MCF 10A (cell line): ENCODE data around the gene CDH3. TPM values are rescaled to one million over a fixed set of nuclear protein-coding genes. Genes with fewer than 3 reads are reported as not detected.
A peak's percentile ranks its signal among the peaks of the same experiment; 100 is the strongest.

Source experiments
- BruUV-seq: library from RNA; stranded (reverse); fragments of 400-500 nt; replicated peaks from 2 replicates; lab custom pipeline; 2021; lab: Mats Ljungman, UMichigan
- CTCF ChIA-PET: fragments of 300-600 bp; sonication (Branson Sonifier 250); formaldehyde crosslinking; extraction: SDS; loops from one replicate; lab custom pipeline; 2021; ENCODE audit warnings: antibody characterized with exemption, inconsistent platforms; lab: Yijun Ruan, JAX
- POLR2A ChIA-PET: fragments of 300-600, 350-650 bp; sonication (Branson Sonifier 250); formaldehyde crosslinking; extraction: SDS; loops from one replicate; lab custom pipeline; 2020; ENCODE audit warnings: antibody characterized with exemption, inconsistent platforms; lab: Yijun Ruan, JAX
- DNase-seq: peaks from one replicate; pipeline ENCODE4 v3.0.0-alpha.2; 2018; ENCODE audit not compliant: unreplicated experiment
- H3K27ac Mint-ChIP-seq: one replicate; pipeline ENCODE4 v1.8.0; 2022; ENCODE audit warnings: mild to moderate bottlenecking, low read depth, mixed read lengths; ENCODE audit not compliant: unreplicated experiment
- H3K27me3 Mint-ChIP-seq: one replicate; pipeline ENCODE4 v1.8.0; 2022; ENCODE audit warnings: mixed read lengths; ENCODE audit not compliant: insufficient read depth, unreplicated experiment
- H3K36me3 Mint-ChIP-seq: one replicate; pipeline ENCODE4 v1.8.0; 2022; ENCODE audit warnings: mild to moderate bottlenecking, moderate library complexity, mixed read lengths; ENCODE audit not compliant: insufficient read depth, unreplicated experiment
- H3K4me1 Mint-ChIP-seq: one replicate; pipeline ENCODE4 v1.8.0; 2022; ENCODE audit warnings: mixed read lengths; ENCODE audit not compliant: insufficient read depth, unreplicated experiment
- H3K4me3 Mint-ChIP-seq: one replicate; pipeline ENCODE4 v1.8.0; 2022; ENCODE audit warnings: mild to moderate bottlenecking, moderate library complexity, mixed read lengths; ENCODE audit not compliant: unreplicated experiment
- H3K9me3 Mint-ChIP-seq: one replicate; pipeline ENCODE4 v1.8.0; 2022; ENCODE audit warnings: mixed read lengths; ENCODE audit not compliant: unreplicated experiment
- intact Hi-C: fragments of 100-400 bp; cut with micrococcal nuclease; formaldehyde crosslinking; loops from 2 replicates; pipeline ENCODE4 v1.14.1; 2022
- total RNA-seq: library from RNA; stranded (reverse); gene quantifications from 2 replicates; pipeline ENCODE4 v1.2.3, GENCODE V29; 2022
- TF ChIP-seq, protein P1 (sequence below): fragments of 200-600 bp; IDR thresholded peaks from one replicate; pipeline ENCODE4 v1.8.0; 2022; ENCODE audit warnings: antibody characterized with exemption, mild to moderate bottlenecking; ENCODE audit not compliant: unreplicated experiment

Gene CDH3
- total RNA-seq, 1 experiment from 2014 or later: 107 TPM

- peaks cover 26% of the 10 kb centered on the region for H3K36me3 Mint-ChIP-seq
- no TSS peak for BruUV-seq
- H3K4me1 Mint-ChIP-seq: peaks cover 10% of the 10 kb centered on the region
- DNase-seq: no peak
- no peaks in the 10 kb centered on the region for H3K27me3 Mint-ChIP-seq
- intact Hi-C loops: no loop called here
- ChIA-PET POLR2A (interaction anchor here (1.0 to 1.6 kb wide), 3 partner anchors 13 to 131 kb away, joined by 3 to 5 read pairs (median 3); no protein-coding TSS in a partner anchor), CTCF (interaction anchor here (0.9 to 1.8 kb wide), 3 partner anchors 21 to 124 kb away, joined by 3 to 10 read pairs (median 3); no protein-coding TSS in a partner anchor)
- TF ChIP-seq, protein P1, sequence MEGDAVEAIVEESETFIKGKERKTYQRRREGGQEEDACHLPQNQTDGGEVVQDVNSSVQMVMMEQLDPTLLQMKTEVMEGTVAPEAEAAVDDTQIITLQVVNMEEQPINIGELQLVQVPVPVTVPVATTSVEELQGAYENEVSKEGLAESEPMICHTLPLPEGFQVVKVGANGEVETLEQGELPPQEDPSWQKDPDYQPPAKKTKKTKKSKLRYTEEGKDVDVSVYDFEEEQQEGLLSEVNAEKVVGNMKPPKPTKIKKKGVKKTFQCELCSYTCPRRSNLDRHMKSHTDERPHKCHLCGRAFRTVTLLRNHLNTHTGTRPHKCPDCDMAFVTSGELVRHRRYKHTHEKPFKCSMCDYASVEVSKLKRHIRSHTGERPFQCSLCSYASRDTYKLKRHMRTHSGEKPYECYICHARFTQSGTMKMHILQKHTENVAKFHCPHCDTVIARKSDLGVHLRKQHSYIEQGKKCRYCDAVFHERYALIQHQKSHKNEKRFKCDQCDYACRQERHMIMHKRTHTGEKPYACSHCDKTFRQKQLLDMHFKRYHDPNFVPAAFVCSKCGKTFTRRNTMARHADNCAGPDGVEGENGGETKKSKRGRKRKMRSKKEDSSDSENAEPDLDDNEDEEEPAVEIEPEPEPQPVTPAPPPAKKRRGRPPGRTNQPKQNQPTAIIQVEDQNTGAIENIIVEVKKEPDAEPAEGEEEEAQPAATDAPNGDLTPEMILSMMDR: no peak
- no peaks in the 10 kb centered on the region for H3K9me3 Mint-ChIP-seq
- no peak overlapping the region for H3K4me3 Mint-ChIP-seq
- no peak overlapping the region for H3K27ac Mint-ChIP-seq
These were observed 7.5 kb downstream of the CDH3 start for GRCh38 chr16:68652659-68653058.

DNA sequence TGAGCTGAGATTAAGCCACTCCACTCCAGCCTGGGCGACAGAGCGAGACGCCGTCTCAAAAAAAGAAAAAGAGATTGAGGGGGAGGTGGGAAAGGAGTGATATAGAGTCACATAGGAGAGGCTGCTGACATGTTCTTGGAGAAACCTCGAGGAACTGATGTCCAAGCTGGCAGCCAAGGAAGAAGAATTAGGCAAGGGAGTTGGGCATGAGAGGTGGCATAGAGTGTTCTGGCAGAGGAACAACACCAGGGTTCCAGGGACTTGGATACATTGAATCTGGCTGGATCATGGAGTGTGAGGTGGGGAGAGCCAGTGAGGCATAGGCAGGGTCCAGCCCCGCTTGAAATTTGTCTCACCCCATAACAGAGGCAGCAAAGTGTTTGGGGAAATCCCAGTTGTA lies 10.7 kb downstream of the CDH3 start:
- intact Hi-C loops: no loop called here
- no TSS peak for BruUV-seq
- Mint-ChIP-seq H3K27me3 (no peaks in the 10 kb centered on the region), H3K4me1 (peaks cover 18% of the 10 kb centered on the region), H3K9me3 (no peaks in the 10 kb centered on the region), H3K27ac (peak overlapping the region; percentile 59), H3K36me3 (peaks cover 19% of the 10 kb centered on the region), H3K4me3 (no peak overlapping the region)
- CTCF ChIA-PET: no interaction called here
- TF ChIP-seq, protein P1: no peak
- POLR2A ChIA-PET: interaction anchor here (6.8 to 7.1 kb wide), 2 partner anchors 10 to 13 kb away, joined by 110 to 162 read pairs; partner anchors contain the start of gene CDH3
- no peak for DNase-seq

- CTCF ChIA-PET: interaction anchor here (0.5 to 1.3 kb wide), 3 partner anchors 67 to 186 kb away, joined by 3 to 6 read pairs (median 4); partner anchors contain the start of gene TANGO6
- Mint-ChIP-seq H3K4me1 (peaks cover 23% of the 10 kb centered on the region), H3K36me3 (peaks cover 16% of the 10 kb centered on the region), H3K27ac (peak overlapping the region; percentile 90), H3K4me3 (no peak overlapping the region), H3K27me3 (no peaks in the 10 kb centered on the region), H3K9me3 (no peaks in the 10 kb centered on the region)
- no TSS peak for BruUV-seq
- DNase-seq: no peak
- intact Hi-C loops: no loop called here
- POLR2A ChIA-PET: interaction anchor here (0.6 to 7.1 kb wide), 5 partner anchors 11 to 343 kb away, joined by 3 to 162 read pairs (median 8); partner anchors contain the start of gene CDH3
- TF ChIP-seq, protein P1: no peak
These were observed 11.6 kb downstream of the CDH3 start for GRCh38 chr16:68656751-68657150.

GRCh38 chr16:68658341-68658973 lies 13.3 kb downstream of the CDH3 start:
- peaks cover 28% of the 10 kb centered on the region for H3K36me3 Mint-ChIP-seq
- BruUV-seq: TSS peak; percentile 53
- peak; percentile 98 for DNase-seq
- peaks cover 26% of the 10 kb centered on the region for H3K4me1 Mint-ChIP-seq
- peak overlapping the region; percentile 90 for H3K27ac Mint-ChIP-seq
- no peaks in the 10 kb centered on the region for H3K27me3 Mint-ChIP-seq
- intact Hi-C loops: loop anchor here (1.0 kb wide), 1 partner anchor 10 kb away; no protein-coding TSS in a partner anchor
- H3K9me3 Mint-ChIP-seq: no peaks in the 10 kb centered on the region
- TF ChIP-seq, protein P1: no peak
- POLR2A ChIA-PET: interaction anchor here (0.6 to 7.1 kb wide), 27 partner anchors 10 to 670 kb away, joined by 3 to 162 read pairs (median 4); partner anchors contain the start of genes CDH1, CDH3 and TANGO6
- peak overlapping the region; percentile 46 for H3K4me3 Mint-ChIP-seq
- CTCF ChIA-PET: interaction anchor here (0.5 to 4.3 kb wide), 11 partner anchors 9 to 68 kb away, joined by 3 to 26 read pairs (median 5); partner anchors contain the start of gene CDH3
